Measurements from ENCODE around the gene BARHL1. TPM values are rescaled to one million over a fixed set of nuclear protein-coding genes. Genes with fewer than 3 reads are reported as not detected.

BARHL1 gene
- total and polyA plus RNA-seq, 9 of the 15 experiments (the other 6 are each of a cell fraction or from before 2014, with no cell fraction given) = not detected

- H3K27ac ChIP-seq (ENCODE audit: extremely low read depth, low read depth, low read length) = no peak overlapping the region
- in situ Hi-C loops (cut with MboI) = no loop called here
- DNase-seq (ENCODE audit: extremely low read depth in 1 of 4, low spot score in 3 of 4) (no peak), ATAC-seq (no peak), FAIRE-seq (no peak)
- no peaks in the 10 kb centered on the region for H3K9me1 ChIP-seq (ENCODE audit: control insufficient read depth, insufficient read depth, low read length)
- H3K9ac ChIP-seq (ENCODE audit: insufficient read depth in 1 of 2, low read depth in 2 of 2, low read length in 2 of 2) = no peak overlapping the region
- intact Hi-C loops (cut with micrococcal nuclease) = no loop called here
- ChIA-PET POLR2A (no interaction called here), CTCF (ENCODE audit: low intra/inter-chr PET ratio) (no interaction called here)
- no TSS peak for BruUV-seq (replicated peaks)
- WGBS (ENCODE audit: insufficient coverage, low coverage, missing lambda C conversion rate) = 44% methylated on average over 5 of the region's 6 CpGs
- H3K27me3 ChIP-seq (ENCODE audit: control insufficient read depth in 2 of 2, insufficient read depth in 2 of 2, low read length in 2 of 2) = peaks cover 0 to 13% of the 10 kb centered on the region in 2 experiments; a peak in 2 of 5 replicates
- H4K20me1 ChIP-seq (replicated peaks; ENCODE audit: control insufficient read depth, insufficient read depth, low read length) = 0 out of 2 replicates have a peak, but pooled peaks cover 3% of the 10 kb centered on the region
- H3K36me3 ChIP-seq (ENCODE audit: control insufficient read depth, insufficient read depth, low read length) = peaks cover 25% of the 10 kb centered on the region; the same call in 1 of the 3 replicates
- H3K4me2 ChIP-seq (ENCODE audit: insufficient read depth, low read length) = no peak overlapping the region
- H3K4me1 ChIP-seq (replicated peaks in 1 of 2; ENCODE audit: control insufficient read depth in 2 of 2, insufficient read depth in 2 of 2, low read length in 2 of 2) = peaks cover 0 to 5% of the 10 kb centered on the region in 2 experiments; a peak in 2 of 5 replicates
- no peak overlapping the region for H2AFZ ChIP-seq (ENCODE audit: low read depth, low read length)
- no peak overlapping the region for H3K4me3 ChIP-seq
- H3K79me2 ChIP-seq (ENCODE audit: control insufficient read depth, insufficient read depth, low read length) = no peaks in the 10 kb centered on the region
- no peaks in the 10 kb centered on the region for H3K9me3 ChIP-seq (replicated peaks; ENCODE audit: control insufficient read depth, insufficient read depth, low read depth, low read length)
- TF ChIP-seq DPF2 (IDR thresholded peaks at IDR 0.05) = no peak
- TF ChIP-seq ZNF655 (CRISPR knock-in tag; IDR thresholded peaks at IDR 0.05) = no peak
- no peak for TF ChIP-seq ZNF444 (CRISPR knock-in tag; IDR thresholded peaks at IDR 0.05)
- TF ChIP-seq ZNF740 (CRISPR knock-in tag; IDR thresholded peaks at IDR 0.05) = no peak
- TF ChIP-seq ZNF740 (tag; IDR thresholded peaks at IDR 0.05) = no peak
- TF ChIP-seq U2AF1 (optimal IDR thresholded peaks at IDR 0.05; ENCODE audit: low read depth, low read length) = no peak
- TF ChIP-seq CEBPZ (IDR thresholded peaks at IDR 0.05; ENCODE audit: borderline replicate concordance, low read depth, low read length) = no peak
- no peak for TF ChIP-seq SIRT6 (IDR thresholded peaks at IDR 0.05; ENCODE audit: low read depth, low read length)
- TF ChIP-seq ARID4B (CRISPR knock-in tag; IDR thresholded peaks at IDR 0.05) = no peak
- no peak for TF ChIP-seq E2F4 (CRISPR knock-in tag; IDR thresholded peaks at IDR 0.05; ENCODE audit: low read depth)
- TF ChIP-seq ZNF75A (CRISPR knock-in tag; IDR thresholded peaks at IDR 0.05) = no peak
- TF ChIP-seq ATF7 (IDR thresholded peaks at IDR 0.05) = no peak
These were observed 8.8 kb downstream of the BARHL1 start for GRCh38 chr9:132591244-132591643.

Data from K562 (cell line).